Body of pancreas (tissue), 4 donors: Measurements from ENCODE around the gene GMEB2.

Experiments used
- POLR2A ChIP-seq, 3 donors: fragments of 450-650 bp; IDR thresholded peaks; one replicate each; pipeline ENCODE4 v1.6.1; 2016; ENCODE audit warnings: antibody characterized with exemption in 3 of 3, mild to moderate bottlenecking in 2 of 3
- TF ChIP-seq, protein P1 (sequence below), 7 experiments: fragments of 450-650 bp in 4 of 7; fragments of 200-600 bp in 3 of 7; sonication (generic) in 3 of 7; IDR thresholded peaks; one replicate each; pipeline ENCODE4 v1.5.1; 2016 to 2019; ENCODE audit warnings: antibody characterized with exemption in 7 of 7

GRCh38 chr20:63560333-63560805 is 66.5 kb downstream of the GMEB2 start:
- TF ChIP-seq, protein P1, sequence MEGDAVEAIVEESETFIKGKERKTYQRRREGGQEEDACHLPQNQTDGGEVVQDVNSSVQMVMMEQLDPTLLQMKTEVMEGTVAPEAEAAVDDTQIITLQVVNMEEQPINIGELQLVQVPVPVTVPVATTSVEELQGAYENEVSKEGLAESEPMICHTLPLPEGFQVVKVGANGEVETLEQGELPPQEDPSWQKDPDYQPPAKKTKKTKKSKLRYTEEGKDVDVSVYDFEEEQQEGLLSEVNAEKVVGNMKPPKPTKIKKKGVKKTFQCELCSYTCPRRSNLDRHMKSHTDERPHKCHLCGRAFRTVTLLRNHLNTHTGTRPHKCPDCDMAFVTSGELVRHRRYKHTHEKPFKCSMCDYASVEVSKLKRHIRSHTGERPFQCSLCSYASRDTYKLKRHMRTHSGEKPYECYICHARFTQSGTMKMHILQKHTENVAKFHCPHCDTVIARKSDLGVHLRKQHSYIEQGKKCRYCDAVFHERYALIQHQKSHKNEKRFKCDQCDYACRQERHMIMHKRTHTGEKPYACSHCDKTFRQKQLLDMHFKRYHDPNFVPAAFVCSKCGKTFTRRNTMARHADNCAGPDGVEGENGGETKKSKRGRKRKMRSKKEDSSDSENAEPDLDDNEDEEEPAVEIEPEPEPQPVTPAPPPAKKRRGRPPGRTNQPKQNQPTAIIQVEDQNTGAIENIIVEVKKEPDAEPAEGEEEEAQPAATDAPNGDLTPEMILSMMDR (IDR thresholded peaks at IDR 0.05) = no peak
- no peak for TF ChIP-seq POLR2A (IDR thresholded peaks at IDR 0.05)
